ENCODE results near the gene VNN1.

Gene VNN1

GRCh38 chr6:132661906-132662305 is 51.9 kb downstream of the VNN1 start:
- CTCF ChIA-PET: no interaction called here
- no peak for DNase-seq (ENCODE audit: low read depth, low spot score)

GRCh38 chr6:132659082-132659481 is 54.8 kb downstream of the VNN1 start, which contains the start of gene TAAR1:
TAAR1 (minus strand) TSS chr6:132659182; CDS start chr6:132646003, 13,179 bp downstream.
- CTCF ChIA-PET: interaction anchor here (1.4 kb wide), 1 partner anchor 10 kb away, joined by 5 read pairs; no protein-coding TSS in a partner anchor
- DNase-seq (ENCODE audit: low read depth, low spot score): no peak
- POLR2A ChIA-PET: no interaction called here
- no peak for TF ChIP-seq CTCF (IDR thresholded peaks at IDR 0.05; ENCODE audit: insufficient read depth, low read length, missing control alignments)
- no peak within 1 kb of the TSS for H3K4me3 ChIP-seq (ENCODE audit: low read depth, low read length)

More at GRCh38 chr6:132661906-132662305, 51.9 kb downstream of the VNN1 start:
- no peak for TF ChIP-seq CTCF (IDR thresholded peaks at IDR 0.05; ENCODE audit: insufficient read depth, low read length, missing control alignments)
- POLR2A ChIA-PET: no interaction called here
- no peak overlapping the region for H3K4me3 ChIP-seq (ENCODE audit: low read depth, low read length)

GRCh38 chr6:132651062-132651461 is 62.8 kb downstream of the VNN1 start:
- POLR2A ChIA-PET: no interaction called here
- DNase-seq (ENCODE audit: low read depth, low spot score): no peak
- H3K4me3 ChIP-seq (ENCODE audit: low read depth, low read length): no peak overlapping the region
- no peak for TF ChIP-seq CTCF (IDR thresholded peaks at IDR 0.05; ENCODE audit: insufficient read depth, low read length, missing control alignments)
- CTCF ChIA-PET: no interaction called here

- no peak overlapping the region for H3K4me3 ChIP-seq (ENCODE audit: low read depth, low read length)
- no peak for TF ChIP-seq CTCF (IDR thresholded peaks at IDR 0.05; ENCODE audit: insufficient read depth, low read length, missing control alignments)
- no peak for DNase-seq (ENCODE audit: low read depth, low spot score)
- CTCF ChIA-PET: interaction anchor here (0.8 kb wide), 1 partner anchor 149 kb away, joined by 3 read pairs; no protein-coding TSS in a partner anchor
- POLR2A ChIA-PET: no interaction called here
Measured at GRCh38 chr6:132650429-132650828, 63.4 kb downstream of the VNN1 start.

GRCh38 chr6:132648828-132649227 is 65.0 kb downstream of the VNN1 start:
- no peak overlapping the region for H3K4me3 ChIP-seq (ENCODE audit: low read depth, low read length)
- no peak for TF ChIP-seq CTCF (IDR thresholded peaks at IDR 0.05; ENCODE audit: insufficient read depth, low read length, missing control alignments)
- CTCF ChIA-PET: no interaction called here
- no peak for DNase-seq (ENCODE audit: low read depth, low spot score)
- POLR2A ChIA-PET: no interaction called here

GRCh38 chr6:132648356-132648755 is 65.5 kb downstream of the VNN1 start:
- TF ChIP-seq CTCF (IDR thresholded peaks at IDR 0.05; ENCODE audit: insufficient read depth, low read length, missing control alignments): no peak
- DNase-seq (ENCODE audit: low read depth, low spot score): no peak

More at GRCh38 chr6:132648356-132648755, 65.5 kb downstream of the VNN1 start:
- H3K4me3 ChIP-seq (ENCODE audit: low read depth, low read length): no peak overlapping the region
- ChIA-PET POLR2A (no interaction called here), CTCF (no interaction called here)
